Stomach (tissue), 9 donors: Measurements from ENCODE around the gene ERBB4. TPM values are rescaled to one million over a fixed set of nuclear protein-coding genes. Genes with fewer than 3 reads are reported as not detected.

Experiments used
- DNase-seq, 2 donors: peaks; one replicate each; pipeline versions ENCODE4 v3.0.0 to v3.0.0-alpha.2; 2013 to 2019
- H3K27ac ChIP-seq, 5 donors: fragments of 200-600 bp in 4 of 5; sonication (generic) in 4 of 5; one replicate each; pipeline ENCODE4 v1.5.1; 2013 to 2019; ENCODE audit warnings: mild to moderate bottlenecking in 1 of 5, moderate library complexity in 1 of 5
- H3K27me3 ChIP-seq, 3 donors: fragments of 200-600 bp; sonication (generic); one replicate each; pipeline ENCODE4 v1.5.1; 2017 to 2019; ENCODE audit warnings: mixed run types in 1 of 3
- H3K36me3 ChIP-seq, 4 donors: fragments of 200-600 bp; sonication (generic); 1 replicate in 3 of 4; 2 replicates in 1 of 4; pipeline ENCODE4 v1.5.1; 2016 to 2019
- H3K4me1 ChIP-seq, 4 donors: fragments of 200-600 bp; sonication (generic); one replicate each; pipeline ENCODE4 v1.5.1; 2016 to 2019
- H3K4me3 ChIP-seq, 4 donors: fragments of 200-600 bp; sonication (generic) in 3 of 4; one replicate each; pipeline ENCODE4 v1.5.1; 2016 to 2019; ENCODE audit warnings: mild to moderate bottlenecking in 1 of 4
- H3K9me3 ChIP-seq, 4 donors: fragments of 200-600 bp; sonication (generic); one replicate each; pipeline ENCODE4 v1.5.1; 2016 to 2019
- CTCF ChIP-seq, 7 experiments: fragments of 450-650 bp in 4 of 7; fragments of 200-600 bp in 3 of 7; sonication (generic) in 3 of 7; IDR thresholded peaks; one replicate each; pipeline ENCODE4 v1.5.1; 2016 to 2019; ENCODE audit warnings: antibody characterized with exemption in 7 of 7, control low read depth in 2 of 7, mild to moderate bottlenecking in 1 of 7
- EP300 ChIP-seq: sonication (generic); formaldehyde crosslinking; IDR thresholded peaks from one replicate; pipeline ENCODE4 v1.6.1; 2017; ENCODE audit warnings: antibody characterized with exemption
- POLR2A ChIP-seq, 4 donors: fragments of 450-650 bp; IDR thresholded peaks; one replicate each; pipeline ENCODE4 v1.6.1; 2016; ENCODE audit warnings: antibody characterized with exemption in 4 of 4, control low read depth in 2 of 4, mild to moderate bottlenecking in 1 of 4, moderate library complexity in 1 of 4
- POLR2AphosphoS5 ChIP-seq, 3 donors: sonication (generic); formaldehyde crosslinking; IDR thresholded peaks; one replicate each; pipeline ENCODE4 v1.6.1; 2016; ENCODE audit warnings: antibody characterized with exemption in 3 of 3
- WGBS, 5 donors: extraction: QIAGEN DNeasy Blood & Tissue Kit in 3 of 5; methylation state at CpG; one replicate each; pipeline versions ENCODE4 v1.1.5 to v1.1.7; 2013 to 2018; 5-methylcytosine and 5-hydroxymethylcytosine counted together
- intact Hi-C: fragments of 100-400 bp; cut with DNase I; formaldehyde crosslinking; loops from one replicate; pipeline ENCODE4 v1.15.1; 2023; ENCODE audit warnings: low total_unique reads
- polyA plus RNA-seq, 3 donors: library from polyadenylated mRNA; stranded (reverse); fragments of 200-250 nt; gene quantifications; one replicate each; pipeline ENCODE4 v1.2.3, GENCODE V29; 2013
- total RNA-seq, 5 donors: library from RNA; depleted of rRNA; stranded (reverse); fragments of >200 nt; gene quantifications; one replicate each; pipeline versions ENCODE4 v1.1.0 to v1.2.3, GENCODE V29; 2014 to 2016
- donor health status: healthy with polysubstance abuse.
- donor health status: Bipolar disorder and iron deficiency.
- donor health status: healthy.

The ERBB4 gene
- total and polyA plus RNA-seq, 8 donors, result 0.12 to 2.5 (median 0.45) TPM; not detected in 1

GRCh38 chr2:211879323-211879722, 659.3 kb downstream of the ERBB4 start:
- H3K4me3 ChIP-seq, result no peak overlapping the region
- peak in 1 of 2 donors; percentile 21 for DNase-seq
- no peaks in the 10 kb centered on the region for H3K36me3 ChIP-seq
- TF ChIP-seq POLR2AphosphoS5 (IDR thresholded peaks at IDR 0.05) (no peak), CTCF (IDR thresholded peaks at IDR 0.05) (peak in 1 of 7 experiments; percentile 12)
- H3K4me1 ChIP-seq, result no peaks in the 10 kb centered on the region
- no peaks in the 10 kb centered on the region for H3K27me3 ChIP-seq
- no peaks in the 10 kb centered on the region for H3K9me3 ChIP-seq
- intact Hi-C loops, result no loop called here
- H3K27ac ChIP-seq, result no peak overlapping the region

- no peak for TF ChIP-seq POLR2AphosphoS5 (IDR thresholded peaks at IDR 0.05)
- H3K4me1 ChIP-seq, result no peaks in the 10 kb centered on the region
- H3K9me3 ChIP-seq, result no peaks in the 10 kb centered on the region
- DNase-seq, result no peak
- H3K27ac ChIP-seq, result no peak overlapping the region
- WGBS, 5 donors, result 77 to 88% (median 81%) methylated on average over 4 of the region's 4 CpGs
- H3K36me3 ChIP-seq, result no peaks in the 10 kb centered on the region
- intact Hi-C loops, result no loop called here
- H3K27me3 ChIP-seq, result no peaks in the 10 kb centered on the region
- no peak overlapping the region for H3K4me3 ChIP-seq
These were observed 661.5 kb downstream of the ERBB4 start for GRCh38 chr2:211877061-211877460.

- Histone ChIP-seq H3K4me3 (no peak overlapping the region), H3K9me3 (no peaks in the 10 kb centered on the region), H3K36me3 (no peaks in the 10 kb centered on the region), H3K27ac (no peak overlapping the region), H3K4me1 (no peaks in the 10 kb centered on the region), H3K27me3 (no peaks in the 10 kb centered on the region)
- no peak for DNase-seq
- intact Hi-C loops, result no loop called here
- TF ChIP-seq POLR2A (IDR thresholded peaks at IDR 0.05), result no peak
- TF ChIP-seq CTCF (IDR thresholded peaks at IDR 0.05), result no peak
- TF ChIP-seq POLR2AphosphoS5 (IDR thresholded peaks at IDR 0.05), result no peak
- TF ChIP-seq EP300, result no peak
These were observed 663.1 kb downstream of the ERBB4 start for GRCh38 chr2:211875488-211875887.

- Histone ChIP-seq H3K27me3 (no peaks in the 10 kb centered on the region), H3K27ac (no peak overlapping the region), H3K36me3 (no peaks in the 10 kb centered on the region), H3K4me3 (no peak overlapping the region), H3K9me3 (peaks cover 0 to 3% (median 0%) of the 10 kb centered on the region in 4 donors), H3K4me1 (no peaks in the 10 kb centered on the region)
- intact Hi-C loops, result no loop called here
- TF ChIP-seq POLR2A (IDR thresholded peaks at IDR 0.05) (no peak), EP300 (no peak), CTCF (IDR thresholded peaks at IDR 0.05) (no peak), POLR2AphosphoS5 (IDR thresholded peaks at IDR 0.05) (no peak)
- 77 to 91% (median 88%) methylated on average over 3 of the region's 3 CpGs for whole genome bisulfite sequencing, 5 donors
- DNase-seq, result peak in 1 of 2 donors; percentile 5
These were observed 669.5 kb downstream of the ERBB4 start for GRCh38 chr2:211868996-211869533.

- Histone ChIP-seq H3K36me3 (no peaks in the 10 kb centered on the region), H3K9me3 (peaks cover 0 to 4% (median 2%) of the 10 kb centered on the region in 4 donors), H3K4me1 (no peaks in the 10 kb centered on the region), H3K4me3 (no peak overlapping the region), H3K27me3 (no peaks in the 10 kb centered on the region), H3K27ac (no peak overlapping the region)
- TF ChIP-seq EP300 (no peak), CTCF (IDR thresholded peaks at IDR 0.05) (no peak), POLR2A (IDR thresholded peaks at IDR 0.05) (no peak), POLR2AphosphoS5 (IDR thresholded peaks at IDR 0.05) (no peak)
- intact Hi-C loops, result no loop called here
- DNase-seq, result peak in 1 of 2 donors; percentile 32
These were observed 670.7 kb downstream of the ERBB4 start for GRCh38 chr2:211867845-211868451.
